HEK293 (cell line): ENCODE measurements around the gene INTS6.

Source experiments
- CTCF ChIP-seq: fragments of 450-650 bp; formaldehyde crosslinking; IDR thresholded peaks from 2 replicates; pipeline ENCODE4 v1.5.1; 2016; ENCODE audit warnings: missing biosample characterization, missing genetic modification characterization
- MYNN ChIP-seq: fragments of 450-650 bp; formaldehyde crosslinking; IDR thresholded peaks from 2 replicates; pipeline ENCODE4 v1.5.1; 2016; ENCODE audit warnings: missing biosample characterization, missing genetic modification characterization, borderline replicate concordance
- TCF7L2 ChIP-seq: IDR thresholded peaks from 2 replicates; pipeline ENCODE4 v1.6.1; 2011; ENCODE audit warnings: low read depth, mild to moderate bottlenecking, inconsistent platforms, low read length, moderate library complexity, borderline replicate concordance
- YY1 ChIP-seq: fragments of 450-650 bp; formaldehyde crosslinking; IDR thresholded peaks from 2 replicates; pipeline ENCODE4 v1.5.1; 2018; ENCODE audit warnings: missing biosample characterization, missing genetic modification characterization
- ZBTB21 ChIP-seq: fragments of 450-650 bp; formaldehyde crosslinking; IDR thresholded peaks from 2 replicates; pipeline ENCODE4 v1.5.1; 2017; ENCODE audit warnings: missing biosample characterization, missing genetic modification characterization
- ZNF10 ChIP-seq: fragments of 450-650 bp; formaldehyde crosslinking; IDR thresholded peaks from 2 replicates; pipeline ENCODE4 v1.5.1; 2017; ENCODE audit warnings: missing biosample characterization, missing genetic modification characterization
- ZNF274 ChIP-seq, 2 experiments: fragments of 200-500 bp in 1 of 2; fragments of 450-650 bp in 1 of 2; sonication (Bioruptor generic) in 1 of 2; formaldehyde crosslinking in 1 of 2; IDR thresholded peaks; 2 replicates each; pipeline versions ENCODE4 v1.5.1 to v1.6.1; 2014 to 2016; ENCODE audit warnings: borderline replicate concordance in 1 of 2, inconsistent platforms in 1 of 2, low read length in 1 of 2, missing biosample characterization in 1 of 2, missing genetic modification characterization in 1 of 2
- ZNF426 ChIP-seq: fragments of 450-650 bp; formaldehyde crosslinking; IDR thresholded peaks from 2 replicates; pipeline ENCODE4 v1.5.1; 2017; ENCODE audit warnings: missing biosample characterization, missing genetic modification characterization, mild to moderate bottlenecking, inconsistent platforms, moderate library complexity
- TF ChIP-seq, protein P1 (sequence below): fragments of 450-650 bp; formaldehyde crosslinking; IDR thresholded peaks from 2 replicates; pipeline ENCODE4 v1.5.1; 2016; ENCODE audit warnings: missing biosample characterization, missing genetic modification characterization
- TF ChIP-seq, protein P2 (sequence below): fragments of 450-650 bp; formaldehyde crosslinking; IDR thresholded peaks from 2 replicates; pipeline ENCODE4 v1.5.1; 2016; ENCODE audit warnings: missing biosample characterization, missing genetic modification characterization

GRCh38 chr13:51364404-51365008 lies 88.3 kb downstream of the INTS6 start:
- TF ChIP-seq CTCF (tag by site-specific recombination) (no peak), MYNN (tag by site-specific recombination) (no peak), ZNF426 (tag by site-specific recombination) (no peak), ZNF10 (tag by site-specific recombination) (no peak), TCF7L2 (no peak), YY1 (tag by site-specific recombination) (no peak), ZBTB21 (tag by site-specific recombination) (no peak), ZNF274 (IDR thresholded peaks at IDR 0.05; ENCODE audit: low read length) (no peak), ZNF274 (tag by site-specific recombination; IDR thresholded peaks at IDR 0.05; ENCODE audit: borderline replicate concordance) (no peak)
- TF ChIP-seq, protein P1, sequence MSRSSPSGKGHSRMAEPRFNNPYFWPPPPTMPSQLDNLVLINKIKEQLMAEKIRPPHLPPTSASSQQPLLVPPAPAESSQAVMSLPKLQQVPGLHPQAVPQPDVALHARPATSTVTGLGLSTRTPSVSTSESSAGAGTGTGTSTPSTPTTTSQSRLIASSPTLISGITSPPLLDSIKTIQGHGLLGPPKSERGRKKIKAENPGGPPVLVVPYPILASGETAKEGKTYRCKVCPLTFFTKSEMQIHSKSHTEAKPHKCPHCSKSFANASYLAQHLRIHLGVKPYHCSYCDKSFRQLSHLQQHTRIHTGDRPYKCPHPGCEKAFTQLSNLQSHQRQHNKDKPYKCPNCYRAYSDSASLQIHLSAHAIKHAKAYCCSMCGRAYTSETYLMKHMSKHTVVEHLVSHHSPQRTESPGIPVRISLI (tag by site-specific recombination), result no peak
- TF ChIP-seq, protein P2, sequence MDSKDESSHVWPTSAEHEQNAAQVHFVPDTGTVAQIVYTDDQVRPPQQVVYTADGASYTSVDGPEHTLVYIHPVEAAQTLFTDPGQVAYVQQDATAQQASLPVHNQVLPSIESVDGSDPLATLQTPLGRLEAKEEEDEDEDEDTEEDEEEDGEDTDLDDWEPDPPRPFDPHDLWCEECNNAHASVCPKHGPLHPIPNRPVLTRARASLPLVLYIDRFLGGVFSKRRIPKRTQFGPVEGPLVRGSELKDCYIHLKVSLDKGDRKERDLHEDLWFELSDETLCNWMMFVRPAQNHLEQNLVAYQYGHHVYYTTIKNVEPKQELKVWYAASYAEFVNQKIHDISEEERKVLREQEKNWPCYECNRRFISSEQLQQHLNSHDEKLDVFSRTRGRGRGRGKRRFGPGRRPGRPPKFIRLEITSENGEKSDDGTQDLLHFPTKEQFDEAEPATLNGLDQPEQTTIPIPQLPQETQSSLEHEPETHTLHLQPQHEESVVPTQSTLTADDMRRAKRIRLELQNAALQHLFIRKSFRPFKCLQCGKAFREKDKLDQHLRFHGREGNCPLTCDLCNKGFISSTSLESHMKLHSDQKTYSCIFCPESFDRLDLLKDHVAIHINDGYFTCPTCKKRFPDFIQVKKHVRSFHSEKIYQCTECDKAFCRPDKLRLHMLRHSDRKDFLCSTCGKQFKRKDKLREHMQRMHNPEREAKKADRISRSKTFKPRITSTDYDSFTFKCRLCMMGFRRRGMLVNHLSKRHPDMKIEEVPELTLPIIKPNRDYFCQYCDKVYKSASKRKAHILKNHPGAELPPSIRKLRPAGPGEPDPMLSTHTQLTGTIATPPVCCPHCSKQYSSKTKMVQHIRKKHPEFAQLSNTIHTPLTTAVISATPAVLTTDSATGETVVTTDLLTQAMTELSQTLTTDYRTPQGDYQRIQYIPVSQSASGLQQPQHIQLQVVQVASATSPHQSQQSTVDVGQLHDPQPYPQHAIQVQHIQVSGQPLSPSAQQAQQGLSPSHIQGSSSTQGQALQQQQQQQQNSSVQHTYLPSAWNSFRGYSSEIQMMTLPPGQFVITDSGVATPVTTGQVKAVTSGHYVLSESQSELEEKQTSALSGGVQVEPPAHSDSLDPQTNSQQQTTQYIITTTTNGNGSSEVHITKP (tag by site-specific recombination), result no peak
